AG10803 (cell line): ENCODE measurements around the gene L3MBTL3.
"Not testable (repeated sequence)": the region's sequence is repeated elsewhere in the genome, so short reads cannot be mapped to it uniquely, and the experiment has no call there.

ENCODE experiments used
- DNase-seq: peaks from one replicate; pipeline ENCODE4 v3.0.0; 2010; ENCODE audit warnings: low read depth
- H3K4me3 ChIP-seq: 2 replicates; pipeline ENCODE4 v1.5.1; 2011; ENCODE audit warnings: mild to moderate bottlenecking, low read length, control low read depth
- CTCF ChIP-seq: conservative IDR thresholded peaks from 2 replicates; pipeline ENCODE4 v1.5.1; 2011; ENCODE audit warnings: mild to moderate bottlenecking, low read length, control low read depth, inconsistent platforms

The L3MBTL3 gene

GRCh38 chr6:130147111-130147510 lies 128.7 kb downstream of the L3MBTL3 start:
- H3K4me3 ChIP-seq, result no peak overlapping the region
- TF ChIP-seq CTCF, result no peak
- DNase-seq, result no peak

- H3K4me3 ChIP-seq, result no peak overlapping the region
- no peak for DNase-seq
- no peak for TF ChIP-seq CTCF
Observed at GRCh38 chr6:130148181-130148580, 129.8 kb downstream of the L3MBTL3 start.

GRCh38 chr6:130149016-130149415 lies 130.6 kb downstream of the L3MBTL3 start:
- DNase-seq, H3K4me3 ChIP-seq: not testable (repeated sequence)

GRCh38 chr6:130150906-130151305 lies 132.5 kb downstream of the L3MBTL3 start:
- no peak for TF ChIP-seq CTCF
- no peak for DNase-seq
- no peak overlapping the region for H3K4me3 ChIP-seq

GRCh38 chr6:130152908-130153510 lies 134.6 kb downstream of the L3MBTL3 start:
- DNase-seq, result no peak
- H3K4me3 ChIP-seq, result no peak overlapping the region
- no peak for TF ChIP-seq CTCF

GRCh38 chr6:130156908-130157307 lies 138.5 kb downstream of the L3MBTL3 start:
- H3K4me3 ChIP-seq, result no peak overlapping the region
- DNase-seq, result no peak
- TF ChIP-seq CTCF, result no peak

GRCh38 chr6:130158056-130158455 lies 139.7 kb downstream of the L3MBTL3 start:
- no peak overlapping the region for H3K4me3 ChIP-seq
- no peak for TF ChIP-seq CTCF
- no peak for DNase-seq

GRCh38 chr6:130158548-130158947 lies 140.2 kb downstream of the L3MBTL3 start:
- H3K4me3 ChIP-seq, result no peak overlapping the region
- no peak for TF ChIP-seq CTCF
- DNase-seq, result no peak
